HCT116 (cell line): ENCODE data around the gene PRDM8.

Source experiments
- CEBPB ChIP-seq: IDR thresholded peaks from 2 replicates; pipeline ENCODE4 v1.6.1; 2012; ENCODE audit warnings: low read depth
- ELF1 ChIP-seq: IDR thresholded peaks from 2 replicates; pipeline ENCODE4 v1.6.1; 2012; ENCODE audit warnings: low read depth, borderline replicate concordance
- EZH2 ChIP-seq: fragments of 200-600 bp; sonication (generic); IDR thresholded peaks from 2 replicates; pipeline ENCODE4 v1.6.1; 2017; ENCODE audit warnings: antibody characterized with exemption, mixed run types
- EZH2phosphoT487 ChIP-seq: fragments of 200-600 bp; IDR thresholded peaks from 2 replicates; pipeline ENCODE4 v1.6.1; 2018; ENCODE audit warnings: antibody characterized with exemption, borderline replicate concordance
- FOSL1 ChIP-seq: IDR thresholded peaks from 2 replicates; pipeline ENCODE4 v1.6.1; 2012; ENCODE audit warnings: low read depth
- POLR2A ChIP-seq: IDR thresholded peaks from 2 replicates; pipeline ENCODE4 v1.7.0; 2011; ENCODE audit warnings: borderline replicate concordance; ENCODE audit not compliant: insufficient read depth, insufficient read length; ENCODE audit errors: extremely low read depth
- POLR2AphosphoS5 ChIP-seq: IDR thresholded peaks from 2 replicates; pipeline ENCODE4 v1.6.1; 2011; ENCODE audit warnings: mild to moderate bottlenecking, low read depth, low read length, moderate library complexity
- RAD21 ChIP-seq: IDR thresholded peaks from 2 replicates; pipeline ENCODE4 v1.6.1; 2012; ENCODE audit warnings: low read depth, mild to moderate bottlenecking
- SIN3A ChIP-seq: IDR thresholded peaks from 2 replicates; pipeline ENCODE4 v1.6.1; 2012; ENCODE audit warnings: low read depth
- ZNF274 ChIP-seq: fragments of 200-500 bp; sonication (Bioruptor generic); IDR thresholded peaks from 2 replicates; pipeline ENCODE4 v1.6.1; 2014; ENCODE audit warnings: mild to moderate bottlenecking, low read depth, low read length, inconsistent platforms
- TF ChIP-seq, protein P1 (sequence below): IDR thresholded peaks from 2 replicates; pipeline ENCODE4 v1.6.1; 2012
- TF ChIP-seq, protein P2 (sequence below), 3 experiments: fragments of 200-600 bp in 1 of 3; sonication (generic) in 1 of 3; IDR thresholded peaks in 2 of 3; conservative IDR thresholded peaks in 1 of 3; 2 replicates each; pipeline ENCODE4 v1.5.1; 2012 to 2017; ENCODE audit warnings: low read depth in 2 of 3, low read length in 2 of 3, antibody characterized with exemption in 1 of 3, borderline replicate concordance in 1 of 3, control low read depth in 1 of 3, mild to moderate bottlenecking in 1 of 3, mixed read lengths in 1 of 3, mixed run types in 1 of 3, moderate library complexity in 1 of 3; ENCODE audit not compliant: insufficient read depth in 1 of 3
- TF ChIP-seq, protein P3 (sequence below): IDR thresholded peaks from 2 replicates; pipeline ENCODE4 v1.6.1; 2012
- TF ChIP-seq, protein P4 (sequence below): IDR thresholded peaks from 2 replicates; pipeline ENCODE4 v1.6.1; 2011; ENCODE audit warnings: mild to moderate bottlenecking, low read length, moderate library complexity; ENCODE audit not compliant: insufficient replicate concordance; ENCODE audit errors: extremely low read depth

DNA sequence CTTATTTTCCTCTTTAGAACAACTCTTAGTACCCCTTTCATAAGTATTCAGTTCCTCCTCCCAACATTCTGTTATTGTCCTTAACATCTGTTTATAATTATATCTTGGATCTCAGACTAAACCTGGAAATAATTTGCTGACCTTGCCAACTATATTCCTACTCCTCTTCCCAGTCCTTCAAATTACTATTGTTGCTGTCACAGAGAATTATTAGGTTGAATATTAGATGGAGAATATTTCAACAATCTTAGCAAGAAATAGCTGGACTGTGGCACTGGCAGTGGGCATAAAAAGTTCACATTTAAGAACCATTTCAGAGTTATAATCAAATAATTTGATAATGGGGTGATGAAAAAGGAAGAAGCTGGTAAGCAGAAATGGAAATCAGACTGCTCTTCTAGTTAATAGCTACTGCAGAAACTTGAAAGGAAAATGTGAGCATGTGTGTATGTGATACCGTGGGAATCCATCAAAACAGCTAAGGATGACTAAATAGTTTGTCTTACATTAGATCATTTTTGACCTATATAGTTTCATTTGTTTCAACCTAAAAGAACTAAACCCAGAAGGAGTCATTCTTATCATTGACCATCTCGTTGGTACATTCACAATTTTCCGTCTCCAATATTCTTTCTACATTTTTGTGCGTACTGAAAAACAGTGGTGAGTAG, 43.3 kb upstream of the PRDM8 start:
- no peak for TF ChIP-seq POLR2A
- TF ChIP-seq EZH2phosphoT487 = no peak
- TF ChIP-seq, protein P1, sequence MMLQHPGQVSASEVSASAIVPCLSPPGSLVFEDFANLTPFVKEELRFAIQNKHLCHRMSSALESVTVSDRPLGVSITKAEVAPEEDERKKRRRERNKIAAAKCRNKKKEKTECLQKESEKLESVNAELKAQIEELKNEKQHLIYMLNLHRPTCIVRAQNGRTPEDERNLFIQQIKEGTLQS = no peak
- TF ChIP-seq, protein P2, sequence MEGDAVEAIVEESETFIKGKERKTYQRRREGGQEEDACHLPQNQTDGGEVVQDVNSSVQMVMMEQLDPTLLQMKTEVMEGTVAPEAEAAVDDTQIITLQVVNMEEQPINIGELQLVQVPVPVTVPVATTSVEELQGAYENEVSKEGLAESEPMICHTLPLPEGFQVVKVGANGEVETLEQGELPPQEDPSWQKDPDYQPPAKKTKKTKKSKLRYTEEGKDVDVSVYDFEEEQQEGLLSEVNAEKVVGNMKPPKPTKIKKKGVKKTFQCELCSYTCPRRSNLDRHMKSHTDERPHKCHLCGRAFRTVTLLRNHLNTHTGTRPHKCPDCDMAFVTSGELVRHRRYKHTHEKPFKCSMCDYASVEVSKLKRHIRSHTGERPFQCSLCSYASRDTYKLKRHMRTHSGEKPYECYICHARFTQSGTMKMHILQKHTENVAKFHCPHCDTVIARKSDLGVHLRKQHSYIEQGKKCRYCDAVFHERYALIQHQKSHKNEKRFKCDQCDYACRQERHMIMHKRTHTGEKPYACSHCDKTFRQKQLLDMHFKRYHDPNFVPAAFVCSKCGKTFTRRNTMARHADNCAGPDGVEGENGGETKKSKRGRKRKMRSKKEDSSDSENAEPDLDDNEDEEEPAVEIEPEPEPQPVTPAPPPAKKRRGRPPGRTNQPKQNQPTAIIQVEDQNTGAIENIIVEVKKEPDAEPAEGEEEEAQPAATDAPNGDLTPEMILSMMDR (IDR thresholded peaks at IDR 0.05 in 2 of 3, conservative IDR thresholded peaks at IDR 0.05 in 1 of 3; ENCODE audit: borderline replicate concordance in 1 of 3, insufficient read depth in 1 of 3, low read depth in 2 of 3, low read length in 2 of 3) = no peak
- TF ChIP-seq EZH2 = no peak
- TF ChIP-seq ZNF274 = no peak
- TF ChIP-seq, protein P3, sequence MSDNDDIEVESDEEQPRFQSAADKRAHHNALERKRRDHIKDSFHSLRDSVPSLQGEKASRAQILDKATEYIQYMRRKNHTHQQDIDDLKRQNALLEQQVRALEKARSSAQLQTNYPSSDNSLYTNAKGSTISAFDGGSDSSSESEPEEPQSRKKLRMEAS = no peak
- no peak for TF ChIP-seq CEBPB
- no peak for TF ChIP-seq SIN3A
- no peak for TF ChIP-seq POLR2AphosphoS5
- TF ChIP-seq, protein P4, sequence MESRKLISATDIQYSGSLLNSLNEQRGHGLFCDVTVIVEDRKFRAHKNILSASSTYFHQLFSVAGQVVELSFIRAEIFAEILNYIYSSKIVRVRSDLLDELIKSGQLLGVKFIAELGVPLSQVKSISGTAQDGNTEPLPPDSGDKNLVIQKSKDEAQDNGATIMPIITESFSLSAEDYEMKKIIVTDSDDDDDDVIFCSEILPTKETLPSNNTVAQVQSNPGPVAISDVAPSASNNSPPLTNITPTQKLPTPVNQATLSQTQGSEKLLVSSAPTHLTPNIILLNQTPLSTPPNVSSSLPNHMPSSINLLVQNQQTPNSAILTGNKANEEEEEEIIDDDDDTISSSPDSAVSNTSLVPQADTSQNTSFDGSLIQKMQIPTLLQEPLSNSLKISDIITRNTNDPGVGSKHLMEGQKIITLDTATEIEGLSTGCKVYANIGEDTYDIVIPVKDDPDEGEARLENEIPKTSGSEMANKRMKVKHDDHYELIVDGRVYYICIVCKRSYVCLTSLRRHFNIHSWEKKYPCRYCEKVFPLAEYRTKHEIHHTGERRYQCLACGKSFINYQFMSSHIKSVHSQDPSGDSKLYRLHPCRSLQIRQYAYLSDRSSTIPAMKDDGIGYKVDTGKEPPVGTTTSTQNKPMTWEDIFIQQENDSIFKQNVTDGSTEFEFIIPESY = no peak
- no peak for TF ChIP-seq ELF1
- no peak for TF ChIP-seq FOSL1
- TF ChIP-seq RAD21 = no peak
